Adipocyte (in vitro differentiated cells): ENCODE data around the gene NALCN.

Experiments used
- DNase-seq: peaks from one replicate; pipeline ENCODE4 v3.0.0-alpha.2; 2015; ENCODE audit warnings: low read depth
- H3K27me3 ChIP-seq: replicated peaks from 2 replicates; pipeline ENCODE4 v1.7.0; 2013; ENCODE audit warnings: mild to moderate bottlenecking, low read length, moderate library complexity; ENCODE audit not compliant: control insufficient read depth, insufficient read depth
- H3K36me3 ChIP-seq: 2 replicates; pipeline ENCODE4 v1.7.0; 2013; ENCODE audit warnings: low read length, mild to moderate bottlenecking, moderate library complexity; ENCODE audit not compliant: control insufficient read depth, insufficient read depth, severe bottlenecking
- H3K4me1 ChIP-seq: 2 replicates; pipeline ENCODE4 v1.7.0; 2013; ENCODE audit warnings: mild to moderate bottlenecking, low read length, moderate library complexity; ENCODE audit not compliant: control insufficient read depth, insufficient read depth
- H3K4me3 ChIP-seq: 2 replicates; pipeline ENCODE4 v1.7.0; 2013; ENCODE audit warnings: mild to moderate bottlenecking, low read length, moderate library complexity
- H3K9ac ChIP-seq: 2 replicates; pipeline ENCODE4 v1.7.0; 2013; ENCODE audit warnings: mild to moderate bottlenecking, low read length, moderate library complexity
- H3K9me3 ChIP-seq: 2 replicates; pipeline ENCODE4 v1.7.0; 2013; ENCODE audit warnings: mild to moderate bottlenecking, low read length, moderate library complexity; ENCODE audit not compliant: control insufficient read depth

NALCN gene

GRCh38 chr13:101018720-101019119 lies 397.6 kb downstream of the NALCN start:
- peak; percentile 60 for DNase-seq
- Histone ChIP-seq H3K4me1 (peaks cover 27% of the 10 kb centered on the region), H3K27me3 (no peaks in the 10 kb centered on the region), H3K4me3 (no peak overlapping the region), H3K36me3 (no peaks in the 10 kb centered on the region), H3K9ac (no peak overlapping the region), H3K9me3 (no peaks in the 10 kb centered on the region)

GRCh38 chr13:101017123-101017872 lies 399.0 kb downstream of the NALCN start:
- no peak for DNase-seq
- Histone ChIP-seq H3K9ac (no peak overlapping the region), H3K27me3 (no peaks in the 10 kb centered on the region), H3K4me3 (no peak overlapping the region), H3K36me3 (no peaks in the 10 kb centered on the region), H3K4me1 (peaks cover 27% of the 10 kb centered on the region), H3K9me3 (no peaks in the 10 kb centered on the region)

- H3K36me3 ChIP-seq = no peaks in the 10 kb centered on the region
- H3K9me3 ChIP-seq = no peaks in the 10 kb centered on the region
- no peak overlapping the region for H3K4me3 ChIP-seq
- peaks cover 27% of the 10 kb centered on the region for H3K4me1 ChIP-seq
- no peak overlapping the region for H3K9ac ChIP-seq
- DNase-seq = no peak
- H3K27me3 ChIP-seq = no peaks in the 10 kb centered on the region
Observed at GRCh38 chr13:101016475-101016874, 399.8 kb downstream of the NALCN start.

GRCh38 chr13:101013245-101013644 lies 403.1 kb downstream of the NALCN start:
- peaks cover 11% of the 10 kb centered on the region for H3K4me1 ChIP-seq
- no peaks in the 10 kb centered on the region for H3K27me3 ChIP-seq
- H3K9me3 ChIP-seq = no peaks in the 10 kb centered on the region
- DNase-seq = no peak
- no peak overlapping the region for H3K9ac ChIP-seq
- no peaks in the 10 kb centered on the region for H3K36me3 ChIP-seq
- no peak overlapping the region for H3K4me3 ChIP-seq

- H3K4me3 ChIP-seq = no peak overlapping the region
- no peaks in the 10 kb centered on the region for H3K27me3 ChIP-seq
- H3K36me3 ChIP-seq = no peaks in the 10 kb centered on the region
- H3K9me3 ChIP-seq = no peaks in the 10 kb centered on the region
- H3K9ac ChIP-seq = no peak overlapping the region
- no peaks in the 10 kb centered on the region for H3K4me1 ChIP-seq
- DNase-seq = no peak
Observed at GRCh38 chr13:101010100-101010499, 406.2 kb downstream of the NALCN start.

- H3K9ac ChIP-seq = no peak overlapping the region
- no peak for DNase-seq
- H3K4me1 ChIP-seq = peaks cover 4% of the 10 kb centered on the region
- no peaks in the 10 kb centered on the region for H3K27me3 ChIP-seq
- H3K36me3 ChIP-seq = no peaks in the 10 kb centered on the region
- H3K4me3 ChIP-seq = no peak overlapping the region
- H3K9me3 ChIP-seq = no peaks in the 10 kb centered on the region
Observed at GRCh38 chr13:101007245-101007644, 409.1 kb downstream of the NALCN start.
